Activated gamma-delta T cell treated with Interleukin-2 at 50 U/mL for 16 hours (primary cell): ENCODE results near the gene EPHA2.
"Not testable (repeated sequence)": the region's sequence is repeated elsewhere in the genome, so short reads cannot be mapped to it uniquely, and the experiment has no call there.

Experiments
- DNase-seq: peaks from one replicate; pipeline ENCODE4 v3.0.0-alpha.2; 2020

EPHA2 gene

DNA sequence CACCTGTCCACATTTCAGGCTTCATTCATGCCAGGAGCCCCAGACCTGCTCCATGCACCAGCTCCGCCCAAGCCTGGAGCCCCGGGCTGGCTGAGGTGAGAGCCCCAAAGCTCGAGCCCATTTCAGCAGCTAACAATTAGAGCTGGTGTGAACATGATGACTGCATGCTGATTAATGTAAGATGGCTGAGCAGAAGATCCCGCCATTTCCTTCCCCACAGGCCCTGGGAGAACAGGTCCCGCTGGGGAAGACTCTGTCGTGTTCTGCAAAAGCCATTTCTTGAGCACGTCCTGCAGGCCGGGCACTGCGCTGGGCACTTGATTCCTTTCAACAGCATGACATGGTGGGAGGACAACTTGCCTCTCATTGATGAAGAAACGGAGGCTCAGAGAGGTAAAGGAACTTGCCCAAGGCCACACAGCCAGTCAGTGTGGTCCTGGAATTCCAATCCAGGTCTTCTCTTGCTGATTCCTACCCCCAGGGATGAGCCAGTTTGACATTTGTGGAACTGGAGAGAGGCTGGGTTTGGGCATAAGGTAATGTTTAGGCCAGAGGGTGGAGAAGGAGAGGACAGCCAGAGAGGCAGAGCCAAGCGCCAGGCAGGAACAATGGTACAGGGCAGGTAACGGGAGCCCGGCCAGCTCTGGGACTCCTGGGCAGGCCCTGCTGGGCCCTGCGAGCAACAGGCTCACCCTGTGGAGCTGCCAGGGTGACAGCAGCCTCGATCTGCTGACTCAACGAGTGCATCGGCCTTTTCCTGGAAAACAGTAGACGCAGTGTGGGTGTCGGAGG, 28.1 kb upstream of the EPHA2 start:
- DNase-seq = no peak

GRCh38 chr1:16183179-16183578, 27.3 kb upstream of the EPHA2 start:
- no peak for DNase-seq

DNA sequence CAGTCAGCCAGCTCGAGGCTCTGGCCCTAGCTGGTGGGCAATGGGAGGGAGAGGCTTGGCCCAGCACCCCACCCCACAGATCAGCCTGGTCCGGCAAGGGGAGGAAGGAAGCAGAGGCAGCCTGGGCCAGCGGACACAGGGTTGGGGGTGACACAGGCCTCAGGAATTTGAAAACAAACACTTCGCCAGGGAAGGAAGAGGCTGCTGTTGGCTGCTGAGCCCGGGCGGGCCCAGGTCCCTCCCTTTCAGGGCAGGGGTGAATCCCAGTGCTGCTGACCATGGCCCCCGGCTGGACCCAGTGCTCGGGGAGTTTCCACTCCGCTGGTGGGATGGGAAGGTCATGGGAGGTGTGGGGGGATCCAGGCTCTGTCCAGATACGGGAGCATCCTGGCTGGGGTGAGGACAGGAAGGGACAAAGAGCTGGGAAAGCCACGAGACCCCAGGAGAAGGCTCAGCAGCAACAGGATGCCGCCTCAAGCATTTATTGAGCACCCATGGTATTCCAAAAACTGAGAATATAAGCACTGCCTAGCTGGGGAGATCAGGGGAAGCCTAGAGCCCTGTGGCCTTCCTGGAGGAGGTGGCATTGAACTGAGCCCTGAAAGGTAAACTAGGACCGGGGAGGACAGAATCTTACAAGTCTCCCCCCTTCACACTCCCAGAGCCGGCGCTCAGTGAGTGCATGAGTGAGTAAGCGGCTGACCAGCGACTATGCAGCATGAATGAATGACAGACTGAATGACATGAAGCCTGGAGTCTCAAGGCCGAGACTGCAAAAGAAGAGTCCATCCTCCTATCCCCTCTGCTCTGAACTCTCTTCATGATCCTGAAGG, 26.2 kb upstream of the EPHA2 start:
- DNase-seq = no peak

DNA sequence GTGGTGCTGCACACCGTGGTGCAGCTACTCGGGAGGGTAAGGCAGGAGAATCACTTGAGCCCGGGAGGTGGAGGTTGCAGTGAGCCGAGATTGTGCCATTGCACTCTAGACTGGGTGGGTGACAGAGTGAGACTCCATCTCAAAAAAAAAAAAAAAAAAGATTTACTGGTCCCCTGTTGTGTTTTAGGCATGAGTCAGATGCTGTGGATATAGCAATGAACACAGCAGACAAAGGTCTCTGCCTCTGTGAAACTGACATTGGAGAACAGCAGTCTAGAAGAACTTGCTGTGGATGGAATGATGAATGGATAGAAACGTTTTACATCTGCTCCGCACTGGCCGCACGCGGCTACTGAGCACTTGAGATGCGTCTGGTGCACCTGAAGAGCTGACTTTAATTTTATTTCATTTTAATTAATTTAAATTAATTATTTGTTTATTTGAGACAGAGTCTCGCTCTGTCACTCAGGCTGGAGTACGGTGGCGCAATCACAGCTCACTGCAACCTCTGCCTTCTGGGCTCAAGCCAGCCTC, 24.5 kb upstream of the EPHA2 start:
- no peak for DNase-seq

GRCh38 chr1:16178596-16179497, 23.0 kb upstream of the EPHA2 start:
- DNase-seq = no peak

DNA sequence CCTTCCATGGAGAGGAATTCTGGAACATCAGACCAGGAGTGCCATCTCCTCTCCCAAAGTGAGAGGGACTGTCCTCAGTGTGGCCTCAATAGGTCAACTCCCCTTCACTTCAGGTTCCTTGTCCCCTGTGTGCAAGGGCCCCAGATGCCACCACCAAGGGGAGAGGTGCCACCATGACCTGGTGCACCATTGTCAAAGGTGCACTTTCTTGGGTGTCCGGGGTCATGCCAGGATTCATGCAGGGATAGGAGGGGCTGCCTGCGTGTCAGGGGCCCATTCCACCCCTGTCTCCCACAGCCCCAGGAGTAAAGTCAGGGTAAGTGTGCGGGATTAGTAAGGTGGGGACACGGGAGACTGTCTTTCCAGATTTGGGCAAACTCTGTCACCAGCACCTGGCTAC, 21.4 kb upstream of the EPHA2 start:
- DNase-seq = no peak

GRCh38 chr1:16176653-16177052, 20.8 kb upstream of the EPHA2 start:
- DNase-seq = no peak

GRCh38 chr1:16175610-16176553, 20.0 kb upstream of the EPHA2 start:
- no peak for DNase-seq

- DNase-seq = no peak
These were observed 19.2 kb upstream of the EPHA2 start for GRCh38 chr1:16174886-16175598.

DNA sequence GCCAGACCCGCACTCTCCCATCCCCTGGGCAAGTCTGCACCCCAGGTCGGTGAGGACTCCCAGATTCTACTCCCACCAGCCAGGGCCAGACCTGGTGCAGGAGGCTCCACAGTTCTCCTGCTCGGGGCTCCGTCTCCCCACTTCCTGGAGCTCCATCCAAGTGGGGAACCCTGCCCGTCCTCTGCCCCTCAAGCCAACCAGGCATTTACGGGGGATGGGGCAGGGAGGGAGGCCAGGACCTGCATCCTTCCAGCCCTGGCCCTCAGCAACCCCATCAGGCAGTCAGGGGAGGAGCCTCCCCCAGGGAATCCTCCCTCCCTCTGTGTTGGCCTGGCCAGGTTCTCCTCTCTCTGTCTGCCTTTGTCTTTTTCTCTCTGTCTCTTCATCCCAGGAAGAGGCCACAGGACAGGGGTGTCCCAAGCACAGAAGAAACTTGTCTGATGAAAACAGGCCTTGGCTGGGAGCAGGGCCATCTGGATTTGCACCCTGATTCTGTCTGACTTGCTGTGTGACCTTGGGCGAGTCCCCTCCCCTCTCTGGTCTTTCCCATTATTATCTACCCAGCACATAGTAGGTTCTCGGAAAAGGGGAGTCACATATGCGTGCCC, 18.5 kb upstream of the EPHA2 start:
- no peak for DNase-seq

DNA sequence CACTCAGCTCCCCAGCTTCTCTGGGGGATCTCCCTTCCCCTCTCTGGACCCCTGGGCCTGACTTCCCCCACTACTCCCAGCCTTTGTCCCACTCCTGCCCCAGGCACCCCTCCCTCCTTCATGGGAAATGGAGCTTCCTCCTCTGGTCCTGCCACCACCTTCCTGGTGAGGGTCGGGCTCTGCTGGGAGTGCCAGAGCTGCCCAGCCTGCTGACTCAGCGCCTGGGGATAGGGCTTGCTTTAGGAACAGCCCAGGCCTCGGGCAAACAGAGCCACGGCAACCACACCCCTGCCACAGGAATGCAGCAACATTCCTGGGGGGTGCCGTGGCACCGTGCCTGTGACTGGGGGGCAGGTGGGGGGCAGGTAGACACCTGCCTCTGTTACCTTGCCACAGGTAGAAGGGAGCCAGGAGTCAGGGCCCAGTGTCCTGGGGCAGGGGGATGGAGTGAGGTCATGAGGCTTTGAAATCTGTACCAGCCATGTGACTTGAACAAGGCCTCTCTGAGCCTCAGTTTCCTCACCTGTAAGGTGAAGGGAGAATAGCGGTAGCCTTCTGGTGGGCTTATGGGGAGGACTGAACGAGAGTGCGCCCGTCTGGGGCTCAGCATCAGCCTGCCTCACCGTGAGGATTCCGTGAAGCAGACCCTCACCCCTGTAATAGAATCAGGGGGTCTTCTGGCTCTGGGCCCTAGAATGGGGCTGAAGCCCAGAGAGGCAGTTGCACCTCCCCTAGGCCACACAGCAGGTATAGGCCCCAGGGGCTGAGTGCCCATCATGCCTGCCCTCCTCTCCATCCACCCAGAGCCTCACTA, 17.8 kb upstream of the EPHA2 start:
- DNase-seq = no peak

DNA sequence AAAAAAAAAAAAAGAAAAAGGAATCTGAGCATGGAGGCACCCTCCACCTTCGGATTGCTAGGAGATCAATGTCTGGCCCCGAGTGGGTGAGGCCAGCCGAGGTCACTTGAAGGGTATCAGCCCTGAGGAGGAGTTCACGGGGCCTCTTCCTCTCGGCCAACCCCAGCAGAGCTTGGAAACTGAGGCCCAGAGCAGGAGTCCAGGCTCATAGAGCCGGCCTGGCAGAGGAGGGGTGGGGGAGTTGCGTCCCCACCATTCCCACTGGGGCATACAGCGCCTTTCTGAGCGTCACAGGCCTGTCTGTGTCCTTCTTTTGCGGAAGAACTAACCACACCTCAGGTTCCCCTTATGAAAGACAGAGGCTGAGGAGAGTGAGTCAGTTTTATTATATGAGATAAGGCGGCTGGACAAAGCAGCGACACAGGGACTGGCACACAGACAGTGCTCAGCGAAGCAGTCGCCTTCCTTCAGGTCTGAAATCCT, 17.1 kb upstream of the EPHA2 start:
- DNase-seq = no peak

- no peak for DNase-seq
These were observed 16.5 kb upstream of the EPHA2 start for GRCh38 chr1:16172218-16172830.

DNA sequence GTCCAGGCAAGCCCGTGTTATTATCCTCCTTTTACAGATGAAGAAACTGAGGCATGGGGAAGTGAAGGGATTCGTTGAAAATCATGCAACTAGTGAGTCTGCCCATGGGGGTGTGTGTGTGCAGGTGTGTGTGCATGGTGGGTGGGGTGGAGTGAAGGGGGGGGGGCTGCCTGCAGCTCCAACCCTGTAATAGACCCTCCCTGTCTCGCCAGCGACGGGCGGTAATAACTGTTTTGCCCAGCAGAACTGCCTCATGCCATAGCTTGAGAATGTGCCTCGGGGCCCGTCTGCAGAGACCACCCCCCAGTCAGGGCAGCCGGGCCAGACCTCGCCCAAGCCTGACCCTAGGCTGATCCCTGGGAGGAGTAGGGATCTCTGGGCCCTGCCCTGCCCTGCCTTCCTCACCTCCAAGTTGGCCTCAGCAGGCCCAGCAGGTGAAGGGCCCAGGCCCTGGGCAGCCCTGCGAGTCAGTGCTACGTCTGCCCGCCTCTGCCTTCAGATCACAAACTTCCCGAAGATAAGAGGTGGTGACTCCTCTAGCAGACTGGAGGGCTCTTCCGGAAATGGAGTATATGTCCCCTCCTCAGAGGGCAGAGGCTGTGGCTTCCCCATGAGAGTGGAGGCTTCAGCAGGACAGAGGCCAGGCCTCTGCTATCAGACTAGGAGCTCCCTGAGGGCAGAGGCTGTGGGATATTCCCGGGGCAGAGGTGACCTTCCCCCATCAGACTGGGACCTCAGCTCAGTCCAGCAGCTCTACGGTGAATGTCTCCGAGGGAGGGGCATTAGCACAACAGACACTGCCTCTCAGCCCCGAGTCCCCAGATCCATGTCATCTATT, 15.7 kb upstream of the EPHA2 start:
- no peak for DNase-seq

- DNase-seq = no peak
These were observed 14.4 kb upstream of the EPHA2 start for GRCh38 chr1:16170283-16170673.

DNA sequence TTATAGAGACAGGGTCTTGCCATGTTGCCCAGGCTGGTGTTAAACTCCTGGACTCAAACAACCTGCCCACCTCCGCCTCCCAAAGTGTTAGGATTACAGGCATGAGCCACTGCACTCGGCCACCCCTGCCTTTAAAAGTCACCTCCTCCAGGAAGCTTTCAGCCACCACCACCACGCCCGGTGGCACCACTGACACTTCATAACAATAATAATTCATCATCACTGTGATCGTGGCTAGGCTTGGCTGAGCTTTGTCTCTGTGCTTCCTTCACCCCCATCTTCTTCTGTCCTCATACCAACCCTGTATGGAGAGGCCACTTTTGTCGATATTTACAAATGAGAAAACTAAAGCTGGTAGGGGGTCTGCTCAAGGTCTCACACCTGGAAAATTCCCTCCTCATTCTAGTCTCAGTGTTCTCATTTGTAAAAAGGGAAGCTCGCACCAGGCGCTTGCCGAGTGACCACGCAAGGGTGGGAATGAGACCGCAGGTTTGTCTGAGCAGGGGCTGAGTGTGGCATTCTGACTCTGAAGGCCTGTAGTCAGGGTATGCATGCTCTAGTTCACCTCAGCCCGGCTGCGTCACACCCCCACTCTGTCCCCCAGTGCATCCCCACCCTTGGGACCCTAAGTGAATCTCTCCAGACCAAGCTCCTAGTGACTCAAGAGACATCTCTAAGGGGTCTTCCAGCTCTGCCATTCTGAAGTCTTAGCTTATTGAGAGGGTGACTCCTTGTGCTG, 12.9 kb upstream of the EPHA2 start:
- DNase-seq = no peak

- DNase-seq = not testable (repeated sequence)
These were observed 12.3 kb upstream of the EPHA2 start for GRCh38 chr1:16168144-16168495.
